Loucy (cell line): ENCODE measurements around the gene ASXL3.

Experiments
- H2AFZ ChIP-seq: fragments of 200-600 bp; sonication (generic); 2 replicates; pipeline ENCODE4 v1.6.0; 2016; ENCODE audit warnings: antibody characterized with exemption, mild to moderate bottlenecking, low read length, moderate library complexity
- H3F3A ChIP-seq: fragments of 200-600 bp; 2 replicates; pipeline ENCODE4 v1.6.0; 2016; ENCODE audit warnings: antibody characterized with exemption, low read depth, mild to moderate bottlenecking
- H3K27me3 ChIP-seq: fragments of 200-600 bp; sonication (generic); 2 replicates; pipeline ENCODE4 v1.6.1; 2014; ENCODE audit warnings: low read length, mild to moderate bottlenecking; ENCODE audit not compliant: insufficient read depth, poor library complexity, severe bottlenecking
- H3K36me3 ChIP-seq: fragments of 200-600 bp; sonication (generic); 2 replicates; pipeline ENCODE4 v1.6.1; 2016; ENCODE audit warnings: low read length; ENCODE audit not compliant: insufficient read depth
- H3K4me1 ChIP-seq: fragments of 200-600 bp; sonication (generic); 2 replicates; pipeline ENCODE4 v1.5.1; 2014; ENCODE audit warnings: low read length, mild to moderate bottlenecking; ENCODE audit not compliant: insufficient read depth, poor library complexity, severe bottlenecking
- H3K4me2 ChIP-seq: fragments of 200-600 bp; sonication (generic); 2 replicates; pipeline ENCODE4 v1.6.0; 2014; ENCODE audit warnings: antibody characterized with exemption, low read length, low read depth, mild to moderate bottlenecking; ENCODE audit not compliant: poor library complexity, severe bottlenecking
- H3K4me3 ChIP-seq: fragments of 200-600 bp; sonication (generic); 2 replicates; pipeline ENCODE4 v1.5.1; 2014; ENCODE audit warnings: low read length, mild to moderate bottlenecking, mixed read lengths; ENCODE audit not compliant: poor library complexity, severe bottlenecking
- H3K79me2 ChIP-seq: fragments of 200-600 bp; sonication (generic); 2 replicates; pipeline ENCODE4 v1.6.1; 2014; ENCODE audit warnings: low read length; ENCODE audit not compliant: insufficient read depth
- H3K9ac ChIP-seq: fragments of 200-600 bp; sonication (generic); 2 replicates; pipeline ENCODE4 v1.6.0; 2014; ENCODE audit warnings: mild to moderate bottlenecking, low read depth, low read length, moderate library complexity; ENCODE audit not compliant: poor library complexity, severe bottlenecking
- H3K9me2 ChIP-seq: fragments of 200-600 bp; sonication (generic); replicated peaks from 2 replicates; pipeline ENCODE4 v1.6.1; 2016; ENCODE audit warnings: low read depth, low read length, mixed read lengths
- H3K9me3 ChIP-seq: fragments of 200-600 bp; sonication (generic); 2 replicates; pipeline ENCODE4 v1.6.1; 2014; ENCODE audit warnings: mild to moderate bottlenecking, antibody characterized with exemption, low read length, low read depth; ENCODE audit not compliant: insufficient read depth
- H4K20me1 ChIP-seq: fragments of 200-600 bp; sonication (generic); 2 replicates; pipeline ENCODE4 v1.6.0; 2014; ENCODE audit warnings: antibody characterized with exemption, low read length, mild to moderate bottlenecking; ENCODE audit not compliant: insufficient read depth, poor library complexity, severe bottlenecking
- EZH2phosphoT487 ChIP-seq: fragments of 200-600 bp; IDR thresholded peaks from 2 replicates; pipeline ENCODE4 v1.6.1; 2018; ENCODE audit warnings: antibody characterized with exemption, mild to moderate bottlenecking, moderate library complexity, borderline replicate concordance
- TF ChIP-seq, protein P1 (sequence below): fragments of 200-600 bp; sonication (generic); conservative IDR thresholded peaks from 2 replicates; pipeline ENCODE4 v1.5.1; 2014; ENCODE audit warnings: mild to moderate bottlenecking, antibody characterized with exemption, low read length

ASXL3 gene

DNA sequence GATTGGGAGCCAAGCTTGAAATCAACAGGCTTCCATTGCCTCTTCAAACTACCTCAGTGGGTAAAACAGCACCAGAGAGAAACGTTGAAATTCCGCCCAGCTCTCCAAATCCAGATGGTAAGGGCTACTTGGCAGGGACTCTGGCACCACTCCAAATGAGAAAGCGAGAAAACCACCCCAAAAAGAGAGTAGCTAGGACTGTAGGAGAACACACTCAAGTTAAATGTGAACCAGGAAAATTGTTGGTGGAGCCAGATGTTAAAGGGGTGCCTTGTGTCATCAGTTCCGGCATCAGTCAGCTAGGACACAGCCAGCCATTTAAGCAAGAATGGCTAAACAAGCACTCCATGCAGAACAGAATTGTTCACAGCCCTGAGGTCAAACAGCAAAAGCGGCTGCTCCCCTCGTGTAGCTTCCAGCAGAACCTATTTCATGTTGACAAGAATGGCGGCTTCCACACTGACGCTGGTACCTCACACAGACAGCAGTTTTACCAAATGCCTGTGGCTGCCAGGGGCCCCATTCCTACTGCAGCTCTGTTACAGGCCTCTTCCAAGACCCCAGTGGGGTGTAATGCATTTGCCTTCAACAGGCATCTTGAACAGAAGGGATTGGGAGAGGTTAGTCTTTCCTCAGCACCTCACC lies 167.3 kb downstream of the ASXL3 start:
- Histone ChIP-seq H3K4me1 (no peaks in the 10 kb centered on the region), H4K20me1 (no peaks in the 10 kb centered on the region), H3K36me3 (no peaks in the 10 kb centered on the region), H3K4me3 (no peak overlapping the region), H3K9ac (no peak overlapping the region), H3K79me2 (no peaks in the 10 kb centered on the region), H3K9me3 (no peaks in the 10 kb centered on the region), H2AFZ (no peak overlapping the region), H3F3A (no peaks in the 10 kb centered on the region), H3K4me2 (no peak overlapping the region), H3K9me2 (no peaks in the 10 kb centered on the region), H3K27me3 (no peaks in the 10 kb centered on the region)
- TF ChIP-seq EZH2phosphoT487 = no peak
- TF ChIP-seq, protein P1, sequence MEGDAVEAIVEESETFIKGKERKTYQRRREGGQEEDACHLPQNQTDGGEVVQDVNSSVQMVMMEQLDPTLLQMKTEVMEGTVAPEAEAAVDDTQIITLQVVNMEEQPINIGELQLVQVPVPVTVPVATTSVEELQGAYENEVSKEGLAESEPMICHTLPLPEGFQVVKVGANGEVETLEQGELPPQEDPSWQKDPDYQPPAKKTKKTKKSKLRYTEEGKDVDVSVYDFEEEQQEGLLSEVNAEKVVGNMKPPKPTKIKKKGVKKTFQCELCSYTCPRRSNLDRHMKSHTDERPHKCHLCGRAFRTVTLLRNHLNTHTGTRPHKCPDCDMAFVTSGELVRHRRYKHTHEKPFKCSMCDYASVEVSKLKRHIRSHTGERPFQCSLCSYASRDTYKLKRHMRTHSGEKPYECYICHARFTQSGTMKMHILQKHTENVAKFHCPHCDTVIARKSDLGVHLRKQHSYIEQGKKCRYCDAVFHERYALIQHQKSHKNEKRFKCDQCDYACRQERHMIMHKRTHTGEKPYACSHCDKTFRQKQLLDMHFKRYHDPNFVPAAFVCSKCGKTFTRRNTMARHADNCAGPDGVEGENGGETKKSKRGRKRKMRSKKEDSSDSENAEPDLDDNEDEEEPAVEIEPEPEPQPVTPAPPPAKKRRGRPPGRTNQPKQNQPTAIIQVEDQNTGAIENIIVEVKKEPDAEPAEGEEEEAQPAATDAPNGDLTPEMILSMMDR = no peak

DNA sequence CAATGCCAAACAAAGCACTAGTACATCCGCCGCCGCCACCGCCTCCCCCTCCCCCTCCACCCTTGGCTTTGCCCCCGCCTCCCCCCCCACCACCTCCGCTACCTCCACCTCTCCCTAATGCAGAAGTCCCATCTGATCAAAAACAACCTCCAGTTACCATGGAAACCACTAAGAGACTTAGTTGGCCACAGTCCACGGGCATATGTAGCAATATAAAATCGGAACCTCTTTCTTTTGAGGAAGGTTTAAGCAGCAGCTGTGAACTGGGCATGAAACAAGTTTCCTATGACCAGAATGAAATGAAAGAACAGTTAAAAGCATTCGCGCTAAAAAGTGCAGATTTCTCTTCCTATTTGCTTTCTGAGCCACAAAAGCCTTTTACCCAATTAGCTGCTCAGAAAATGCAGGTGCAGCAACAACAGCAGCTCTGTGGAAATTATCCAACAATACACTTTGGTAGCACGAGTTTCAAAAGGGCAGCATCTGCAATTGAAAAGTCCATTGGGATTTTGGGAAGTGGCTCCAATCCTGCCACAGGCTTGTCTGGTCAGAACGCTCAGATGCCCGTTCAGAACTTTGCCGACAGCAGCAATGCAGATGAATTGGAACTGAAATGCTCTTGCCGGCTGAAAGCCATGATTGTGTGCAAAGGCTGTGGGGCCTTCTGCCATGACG lies 168.0 kb downstream of the ASXL3 start:
- TF ChIP-seq EZH2phosphoT487 = no peak
- TF ChIP-seq, protein P1 = no peak
- Histone ChIP-seq H3K9me2 (no peaks in the 10 kb centered on the region), H3K9me3 (no peaks in the 10 kb centered on the region), H3K27me3 (no peaks in the 10 kb centered on the region), H3F3A (no peaks in the 10 kb centered on the region), H3K4me2 (no peak overlapping the region), H3K4me1 (no peaks in the 10 kb centered on the region), H3K4me3 (no peak overlapping the region), H4K20me1 (no peaks in the 10 kb centered on the region), H3K9ac (no peak overlapping the region), H2AFZ (no peak overlapping the region), H3K79me2 (no peaks in the 10 kb centered on the region), H3K36me3 (no peaks in the 10 kb centered on the region)

DNA sequence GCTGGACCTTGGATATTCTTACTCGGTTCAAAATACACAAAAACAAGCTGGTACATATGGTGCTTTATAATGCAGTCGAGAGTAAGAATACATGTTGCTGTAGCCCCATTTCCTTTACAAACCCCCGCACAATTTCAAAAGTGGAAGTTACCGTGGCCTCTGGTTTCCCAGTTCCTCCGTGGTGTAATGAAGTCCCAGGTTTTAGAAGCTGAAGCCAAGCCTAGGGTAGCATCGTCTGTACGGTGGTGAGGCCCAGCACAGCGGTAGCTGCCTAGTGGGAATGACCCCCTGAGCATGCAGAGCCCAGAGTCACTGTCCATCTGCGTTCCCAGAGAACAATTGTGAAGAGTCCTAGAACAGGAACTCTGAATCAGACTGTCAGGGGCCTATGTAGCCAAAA lies 171.8 kb downstream of the ASXL3 start:
- Histone ChIP-seq H3K27me3 (no peaks in the 10 kb centered on the region), H3K4me2 (no peak overlapping the region), H3K36me3 (no peaks in the 10 kb centered on the region), H3K79me2 (no peaks in the 10 kb centered on the region), H3K4me3 (no peak overlapping the region), H3F3A (no peaks in the 10 kb centered on the region), H2AFZ (no peak overlapping the region; the same call in 1 of the 2 replicates), H3K4me1 (no peaks in the 10 kb centered on the region), H3K9ac (no peak overlapping the region), H3K9me3 (no peaks in the 10 kb centered on the region), H4K20me1 (no peaks in the 10 kb centered on the region), H3K9me2 (no peaks in the 10 kb centered on the region)
- TF ChIP-seq, protein P1 = no peak
- TF ChIP-seq EZH2phosphoT487 = no peak
